ENCODE measurements around the gene SLC1A2. TPM values are rescaled to one million over a fixed set of nuclear protein-coding genes. Genes with fewer than 3 reads are reported as not detected.

The SLC1A2 gene
- total RNA-seq, 4 donors from 2014 or later, result 0.22 to 0.60 (median 0.41) TPM

DNA sequence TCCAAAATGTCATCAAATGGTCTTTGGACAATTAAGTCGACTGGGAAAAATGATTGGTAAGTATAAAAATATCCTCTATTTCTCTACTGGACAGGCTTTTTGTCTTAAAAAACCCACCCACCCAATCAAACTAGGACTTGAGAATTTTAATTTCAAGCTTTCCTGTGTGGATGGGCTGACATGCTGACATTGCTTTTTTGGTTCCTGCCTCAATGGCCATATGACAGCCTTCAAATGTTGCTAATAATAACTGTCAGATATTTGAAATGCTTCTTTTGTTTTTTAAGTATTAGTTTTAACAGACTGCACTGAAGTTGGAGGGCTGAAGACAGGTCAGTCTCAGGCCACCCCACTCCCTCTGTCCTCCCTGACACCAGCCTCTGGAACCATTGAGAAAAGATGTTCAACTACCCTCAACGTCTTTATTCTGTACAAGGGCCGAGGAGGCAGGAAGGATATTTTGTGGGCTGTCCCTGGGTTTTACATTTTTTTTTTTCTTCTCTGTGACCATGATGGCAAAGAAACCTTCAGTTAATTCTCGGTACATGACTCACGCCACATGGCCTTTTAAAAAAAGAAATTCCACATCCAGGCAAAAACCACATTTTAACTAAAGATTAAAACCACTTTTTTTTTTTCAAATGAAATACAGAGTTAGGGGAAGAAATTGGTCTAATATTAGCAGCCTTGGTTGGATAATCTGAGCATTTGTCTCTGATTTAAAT lies 130.4 kb downstream of the SLC1A2 start:
- H3K4me1 ChIP-seq, result no peaks in the 10 kb centered on the region
- H3K36me3 ChIP-seq, result no peaks in the 10 kb centered on the region
- no peaks in the 10 kb centered on the region for H3K27me3 ChIP-seq
- H3K27ac ChIP-seq, result no peak overlapping the region
- H3K4me3 ChIP-seq, result no peak overlapping the region
- WGBS, 2 donors, result 50 to 55% methylated on average over 5 of the region's 5 CpGs
- TF ChIP-seq, protein P1, sequence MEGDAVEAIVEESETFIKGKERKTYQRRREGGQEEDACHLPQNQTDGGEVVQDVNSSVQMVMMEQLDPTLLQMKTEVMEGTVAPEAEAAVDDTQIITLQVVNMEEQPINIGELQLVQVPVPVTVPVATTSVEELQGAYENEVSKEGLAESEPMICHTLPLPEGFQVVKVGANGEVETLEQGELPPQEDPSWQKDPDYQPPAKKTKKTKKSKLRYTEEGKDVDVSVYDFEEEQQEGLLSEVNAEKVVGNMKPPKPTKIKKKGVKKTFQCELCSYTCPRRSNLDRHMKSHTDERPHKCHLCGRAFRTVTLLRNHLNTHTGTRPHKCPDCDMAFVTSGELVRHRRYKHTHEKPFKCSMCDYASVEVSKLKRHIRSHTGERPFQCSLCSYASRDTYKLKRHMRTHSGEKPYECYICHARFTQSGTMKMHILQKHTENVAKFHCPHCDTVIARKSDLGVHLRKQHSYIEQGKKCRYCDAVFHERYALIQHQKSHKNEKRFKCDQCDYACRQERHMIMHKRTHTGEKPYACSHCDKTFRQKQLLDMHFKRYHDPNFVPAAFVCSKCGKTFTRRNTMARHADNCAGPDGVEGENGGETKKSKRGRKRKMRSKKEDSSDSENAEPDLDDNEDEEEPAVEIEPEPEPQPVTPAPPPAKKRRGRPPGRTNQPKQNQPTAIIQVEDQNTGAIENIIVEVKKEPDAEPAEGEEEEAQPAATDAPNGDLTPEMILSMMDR (IDR thresholded peaks at IDR 0.05), result no peak
- TF ChIP-seq EP300 (IDR thresholded peaks at IDR 0.05), result no peak
- TF ChIP-seq POLR2A (IDR thresholded peaks at IDR 0.05), result no peak
- no peak for DNase-seq (ENCODE audit: low spot score in 2 of 2)
- no peaks in the 10 kb centered on the region for H3K9me3 ChIP-seq

DNA sequence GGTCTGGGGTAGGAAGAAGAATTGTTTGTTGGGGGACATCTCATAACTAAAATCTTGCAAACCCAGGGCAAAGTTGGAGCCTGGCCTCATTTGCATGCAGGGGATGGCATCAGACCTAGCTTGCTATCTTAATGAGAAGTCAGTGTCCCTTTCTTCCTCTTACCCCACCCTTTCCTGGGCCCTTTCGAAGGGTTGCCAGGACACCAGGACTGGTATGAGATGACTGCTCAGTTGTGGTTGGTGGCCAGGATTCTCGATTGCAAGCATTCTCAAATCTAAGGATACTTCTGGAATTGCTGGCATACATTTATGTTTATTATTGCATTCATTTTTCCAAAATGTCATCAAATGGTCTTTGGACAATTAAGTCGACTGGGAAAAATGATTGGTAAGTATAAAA lies 131.0 kb downstream of the SLC1A2 start:
- no peak for DNase-seq (ENCODE audit: low spot score in 2 of 2)
- no peak overlapping the region for H3K4me3 ChIP-seq
- H3K9me3 ChIP-seq, result no peaks in the 10 kb centered on the region
- no peaks in the 10 kb centered on the region for H3K36me3 ChIP-seq
- 71 to 74% methylated on average over 3 of the region's 3 CpGs for WGBS, 2 donors
- H3K4me1 ChIP-seq, result no peaks in the 10 kb centered on the region
- TF ChIP-seq POLR2A (IDR thresholded peaks at IDR 0.05) (no peak), EP300 (IDR thresholded peaks at IDR 0.05) (no peak)
- TF ChIP-seq, protein P1 (IDR thresholded peaks at IDR 0.05), result no peak
- no peak overlapping the region for H3K27ac ChIP-seq
- no peaks in the 10 kb centered on the region for H3K27me3 ChIP-seq

DNA sequence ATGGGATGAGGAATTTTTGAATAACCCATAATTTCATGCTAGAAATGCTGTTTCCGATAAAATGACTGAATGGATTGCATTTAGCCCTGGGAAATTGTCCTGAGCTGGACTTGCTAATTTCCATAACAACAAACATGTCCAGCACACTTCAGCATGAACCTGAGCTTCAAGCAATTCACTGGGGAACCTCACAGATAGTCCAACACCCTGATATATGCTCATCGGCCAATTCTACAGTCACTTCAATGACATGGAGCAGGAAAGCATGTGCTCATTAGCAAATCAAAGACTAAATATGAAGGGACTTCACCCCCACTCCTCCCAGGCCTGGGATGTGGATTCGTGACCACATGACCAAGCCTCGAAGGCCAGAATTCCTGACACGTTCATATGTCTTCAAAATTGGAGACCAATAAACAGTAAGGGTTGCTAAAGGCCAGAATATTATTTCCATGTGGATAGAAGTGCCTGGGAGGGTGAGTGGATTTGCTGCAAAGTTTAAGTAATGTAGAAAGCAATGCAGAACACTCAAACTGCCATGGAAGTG lies 131.9 kb downstream of the SLC1A2 start:
- no peak for DNase-seq (ENCODE audit: low spot score in 2 of 2)
- no peaks in the 10 kb centered on the region for H3K4me1 ChIP-seq
- no peak overlapping the region for H3K4me3 ChIP-seq
- H3K27me3 ChIP-seq, result no peaks in the 10 kb centered on the region
- H3K36me3 ChIP-seq, result no peaks in the 10 kb centered on the region
- 91% methylated on average over 5 of the region's 5 CpGs for WGBS, 2 donors
- no peaks in the 10 kb centered on the region for H3K9me3 ChIP-seq
- H3K27ac ChIP-seq, result no peak overlapping the region
- no peak for TF ChIP-seq EP300 (IDR thresholded peaks at IDR 0.05)

DNA sequence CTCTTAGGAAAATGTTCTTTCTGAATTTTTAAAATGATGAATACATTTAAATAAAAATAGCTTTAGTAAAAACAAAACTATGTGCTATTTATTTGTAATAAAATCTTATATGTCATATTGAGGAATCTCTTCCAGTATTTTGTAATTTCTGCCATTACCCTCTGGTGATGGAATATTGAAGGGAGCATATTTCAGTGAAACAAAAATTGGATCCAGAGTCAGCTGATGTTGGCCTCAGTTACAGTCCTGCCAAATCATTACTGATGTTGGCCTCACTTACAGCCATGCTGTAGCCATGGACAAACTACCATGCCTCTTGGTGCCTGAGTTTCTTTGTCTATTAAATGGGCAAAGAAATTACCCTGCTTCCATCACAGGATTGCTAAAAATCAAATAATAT lies 133.2 kb downstream of the SLC1A2 start:
- H3K4me1 ChIP-seq, result no peaks in the 10 kb centered on the region
- DNase-seq (ENCODE audit: low spot score in 2 of 2), result no peak
- H3K36me3 ChIP-seq, result no peaks in the 10 kb centered on the region
- no peak for TF ChIP-seq EP300 (IDR thresholded peaks at IDR 0.05)
- TF ChIP-seq, protein P1 (IDR thresholded peaks at IDR 0.05), result no peak
- TF ChIP-seq POLR2A (IDR thresholded peaks at IDR 0.05), result no peak
- H3K4me3 ChIP-seq, result no peak overlapping the region
- no peak overlapping the region for H3K27ac ChIP-seq
- no peaks in the 10 kb centered on the region for H3K27me3 ChIP-seq
- H3K9me3 ChIP-seq, result no peaks in the 10 kb centered on the region

DNA sequence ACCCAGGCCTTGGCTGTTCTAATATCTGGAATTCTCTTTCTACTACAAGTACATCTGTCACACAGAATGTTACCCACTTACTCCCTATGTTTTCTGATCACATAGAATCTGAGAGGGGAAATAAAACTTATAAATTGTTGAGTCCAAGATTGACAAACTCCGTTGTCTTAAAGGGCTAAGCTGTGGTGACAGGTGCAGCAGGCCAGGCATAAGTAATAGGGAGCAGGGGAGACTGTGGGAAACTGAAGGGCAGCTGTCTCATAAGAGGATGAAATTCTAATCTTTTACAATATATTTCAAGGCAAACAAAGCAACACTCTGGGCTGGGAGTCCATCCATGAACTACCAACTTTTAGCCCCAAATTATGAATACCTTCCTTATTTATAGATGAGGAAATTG lies 133.9 kb downstream of the SLC1A2 start:
- Histone ChIP-seq H3K4me1 (no peaks in the 10 kb centered on the region), H3K27me3 (no peaks in the 10 kb centered on the region), H3K27ac (no peak overlapping the region), H3K36me3 (no peaks in the 10 kb centered on the region), H3K4me3 (no peak overlapping the region), H3K9me3 (no peaks in the 10 kb centered on the region)
- WGBS, 2 donors, result 96 to 98% methylated on average over 1 of the region's 1 CpG
- no peak for TF ChIP-seq EP300 (IDR thresholded peaks at IDR 0.05)
- TF ChIP-seq, protein P1 (IDR thresholded peaks at IDR 0.05), result no peak
- TF ChIP-seq POLR2A (IDR thresholded peaks at IDR 0.05), result no peak
- no peak for DNase-seq (ENCODE audit: low spot score in 2 of 2)
